GM19397 (cell line): ENCODE results near the gene KCNQ5.

Source experiments
- ATAC-seq: cut with Tn5 transposase; IDR thresholded peaks from one replicate; pipeline ENCODE4 v1.9.1; 2021; ENCODE audit warnings: mild to moderate bottlenecking, moderate library complexity; ENCODE audit not compliant: unreplicated experiment

KCNQ5 gene

DNA sequence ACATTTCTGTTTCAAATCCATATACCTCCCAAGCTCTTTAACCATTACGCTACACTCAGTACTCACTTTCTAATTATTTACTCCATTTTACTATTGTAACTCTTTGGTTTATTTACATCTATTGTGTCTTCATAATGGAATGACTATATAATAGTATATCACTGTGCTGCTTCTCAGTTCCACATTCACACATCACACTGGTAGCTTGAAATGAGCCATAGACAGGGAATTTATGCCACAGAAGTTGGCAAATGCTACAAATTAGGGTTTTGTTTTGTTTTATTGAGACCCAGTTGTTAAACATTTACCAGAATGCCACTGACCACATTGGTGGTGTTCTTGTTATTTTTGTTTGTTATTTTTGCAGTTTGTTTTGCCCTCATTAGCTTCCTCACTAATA lies 213.9 kb downstream of the KCNQ5 start:
- ATAC-seq: no peak

DNA sequence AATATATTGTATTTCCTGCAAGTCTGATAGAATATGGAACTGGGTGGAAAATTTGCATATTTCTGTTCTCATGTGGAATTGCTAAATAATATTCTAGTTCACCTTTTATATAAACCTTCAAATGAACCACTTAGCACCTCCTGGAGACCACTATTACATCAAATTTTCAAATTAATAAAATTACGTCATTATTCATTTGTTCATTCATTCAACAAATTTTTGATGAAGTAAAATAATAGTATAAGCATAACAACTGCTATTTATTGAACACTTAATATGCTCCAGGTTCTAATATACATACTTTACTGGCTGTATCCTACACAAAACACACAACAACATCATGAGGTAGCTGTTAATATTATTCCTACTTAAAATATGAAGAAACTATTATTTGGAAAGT lies 215.1 kb downstream of the KCNQ5 start:
- ATAC-seq: no peak

DNA sequence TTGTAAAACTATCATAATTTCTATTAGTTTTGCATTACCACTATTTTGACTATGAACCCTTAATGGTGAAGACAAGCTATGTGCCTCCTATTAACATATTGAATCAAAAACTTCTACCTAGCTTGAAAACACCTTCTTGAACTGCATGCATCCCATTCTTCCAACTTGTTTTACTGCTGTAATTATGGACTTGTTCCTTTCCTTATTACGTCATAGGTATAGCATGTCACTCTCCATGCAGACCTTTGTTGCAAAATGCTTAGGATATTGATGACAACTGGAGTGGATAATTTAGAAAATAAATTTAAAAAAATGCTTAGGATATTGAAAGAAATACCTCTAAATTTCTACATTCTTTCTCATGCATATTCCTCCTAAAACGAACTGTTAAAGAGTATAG lies 219.3 kb downstream of the KCNQ5 start:
- ATAC-seq: no peak

DNA sequence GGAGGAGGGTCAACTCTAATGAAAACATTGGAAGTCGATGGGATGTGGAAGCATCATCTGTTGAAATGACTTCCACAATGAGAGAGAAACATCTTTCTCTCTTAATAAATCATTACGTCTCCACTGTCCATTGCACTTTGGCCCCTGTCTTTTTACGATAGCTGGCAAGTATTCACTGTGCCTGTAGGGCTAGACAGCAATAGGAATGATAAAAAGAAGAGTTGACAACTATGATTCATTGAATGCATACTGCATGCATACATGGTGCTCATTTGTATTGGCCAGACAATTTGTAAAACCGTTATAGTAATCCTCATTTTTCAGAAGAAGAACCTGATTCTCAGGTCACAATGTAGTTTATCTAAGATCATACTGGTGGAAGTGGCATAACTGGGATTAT lies 220.3 kb downstream of the KCNQ5 start:
- ATAC-seq: no peak

DNA sequence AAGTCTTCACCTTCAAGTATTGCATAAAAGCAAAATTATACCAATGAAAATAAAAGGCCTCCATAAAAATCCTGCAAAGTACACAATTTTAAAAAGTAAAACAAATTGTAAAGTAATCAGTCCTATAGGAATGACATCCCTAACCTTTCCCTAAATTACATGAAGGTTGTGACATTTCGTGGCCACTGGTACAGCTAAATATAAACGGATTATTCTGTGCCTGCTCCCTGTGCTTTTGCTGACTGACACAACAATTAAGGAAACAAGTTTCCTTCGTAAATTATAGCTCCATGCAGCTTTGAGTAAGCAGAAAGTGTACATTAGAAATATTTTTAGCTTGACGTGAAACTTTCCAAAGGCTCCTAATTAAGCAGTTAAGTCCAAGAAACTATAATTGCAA lies 222.8 kb downstream of the KCNQ5 start:
- no peak for ATAC-seq

DNA sequence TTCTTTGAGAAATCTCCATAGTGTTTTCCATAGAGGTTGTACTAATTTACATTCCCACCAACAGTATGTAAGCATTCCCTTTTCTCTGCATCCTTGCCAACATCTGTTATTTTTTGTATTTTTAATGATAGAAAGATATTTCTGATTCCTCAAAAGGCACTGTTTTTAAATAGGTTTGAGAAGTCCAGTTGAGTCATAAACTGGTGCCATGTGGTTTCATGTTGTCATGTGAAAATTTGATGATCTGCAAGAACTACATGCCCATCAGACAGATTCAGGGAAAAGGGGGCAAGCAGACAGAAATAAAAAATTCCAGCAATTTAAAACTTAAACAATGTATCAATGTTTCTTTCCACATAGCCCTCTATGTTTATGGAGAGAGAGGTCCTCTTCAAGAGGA lies 227.5 kb downstream of the KCNQ5 start:
- no peak for ATAC-seq

DNA sequence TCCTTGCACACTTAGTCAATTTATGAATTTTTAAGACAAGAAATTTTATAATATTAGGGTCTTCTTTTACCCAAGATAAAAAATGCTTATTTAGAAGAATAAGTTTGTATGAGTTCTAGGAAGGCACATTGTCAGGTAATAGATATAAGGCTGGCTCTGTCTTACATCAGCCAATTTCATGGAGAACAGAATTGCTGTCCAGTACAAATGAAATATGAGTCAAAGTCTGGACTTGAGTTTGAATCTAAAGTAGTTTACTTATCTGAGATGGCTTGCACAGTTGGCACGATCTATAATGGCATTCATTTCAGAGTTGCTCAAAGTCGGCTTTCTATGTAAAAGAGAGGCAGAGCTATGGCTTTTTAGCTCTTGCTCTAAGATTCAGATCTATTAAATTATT lies 228.2 kb downstream of the KCNQ5 start:
- no peak for ATAC-seq

DNA sequence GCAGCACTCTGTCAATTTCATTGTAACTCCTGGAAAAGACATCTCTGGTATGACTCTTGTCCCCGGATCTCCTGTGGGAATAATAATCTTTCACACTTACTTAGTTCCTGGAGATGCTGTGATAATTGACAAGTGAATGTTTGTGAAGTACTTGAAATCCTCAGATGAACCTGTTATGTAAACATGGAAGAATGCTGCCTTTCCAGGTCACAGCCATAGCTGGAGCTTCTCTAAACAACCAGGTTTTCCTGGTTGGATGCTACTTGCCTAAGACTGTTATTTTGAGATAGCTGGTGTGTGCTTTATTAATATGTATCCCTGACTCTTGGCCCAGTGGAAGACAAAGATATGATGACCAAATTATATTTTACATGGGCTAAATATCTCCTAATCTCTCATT lies 228.6 kb downstream of the KCNQ5 start:
- ATAC-seq: no peak

DNA sequence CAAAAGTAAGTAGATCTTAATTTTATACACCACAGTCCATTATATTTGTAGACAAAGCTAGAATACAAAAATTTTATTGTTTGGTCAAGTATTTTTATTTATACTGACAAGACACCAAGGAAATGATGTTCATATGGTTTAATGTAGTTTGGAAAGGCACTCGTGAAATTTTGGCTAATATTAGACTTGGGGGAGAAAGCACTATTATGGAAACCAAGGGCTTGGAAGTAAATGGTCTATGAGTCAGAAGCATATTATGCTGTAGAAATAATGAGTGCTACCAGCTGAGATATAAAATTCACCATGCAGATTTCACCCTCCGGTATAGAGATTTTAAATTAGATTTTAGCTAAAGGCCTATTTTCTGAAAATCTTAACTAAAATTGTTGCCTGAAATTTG lies 233.6 kb downstream of the KCNQ5 start:
- ATAC-seq: no peak

DNA sequence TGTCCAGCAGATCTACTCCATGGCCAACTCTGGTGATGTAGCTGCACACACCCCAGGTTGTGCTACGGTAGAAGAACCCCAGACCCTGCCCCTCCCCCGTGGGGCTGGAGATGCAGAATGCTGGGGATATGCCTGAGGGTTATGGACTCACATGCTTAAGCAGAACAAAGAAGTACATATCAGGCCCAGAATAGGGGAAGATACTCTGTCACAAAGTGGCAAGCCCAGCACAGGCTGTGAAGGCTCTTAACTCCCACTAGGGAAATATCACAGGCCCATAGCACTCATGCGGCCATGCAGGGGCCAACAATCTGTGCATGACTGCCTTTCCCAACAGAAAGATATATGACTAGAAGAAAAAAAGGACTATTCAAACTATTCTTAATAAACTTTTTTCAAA lies 234.9 kb downstream of the KCNQ5 start:
- ATAC-seq: no peak

DNA sequence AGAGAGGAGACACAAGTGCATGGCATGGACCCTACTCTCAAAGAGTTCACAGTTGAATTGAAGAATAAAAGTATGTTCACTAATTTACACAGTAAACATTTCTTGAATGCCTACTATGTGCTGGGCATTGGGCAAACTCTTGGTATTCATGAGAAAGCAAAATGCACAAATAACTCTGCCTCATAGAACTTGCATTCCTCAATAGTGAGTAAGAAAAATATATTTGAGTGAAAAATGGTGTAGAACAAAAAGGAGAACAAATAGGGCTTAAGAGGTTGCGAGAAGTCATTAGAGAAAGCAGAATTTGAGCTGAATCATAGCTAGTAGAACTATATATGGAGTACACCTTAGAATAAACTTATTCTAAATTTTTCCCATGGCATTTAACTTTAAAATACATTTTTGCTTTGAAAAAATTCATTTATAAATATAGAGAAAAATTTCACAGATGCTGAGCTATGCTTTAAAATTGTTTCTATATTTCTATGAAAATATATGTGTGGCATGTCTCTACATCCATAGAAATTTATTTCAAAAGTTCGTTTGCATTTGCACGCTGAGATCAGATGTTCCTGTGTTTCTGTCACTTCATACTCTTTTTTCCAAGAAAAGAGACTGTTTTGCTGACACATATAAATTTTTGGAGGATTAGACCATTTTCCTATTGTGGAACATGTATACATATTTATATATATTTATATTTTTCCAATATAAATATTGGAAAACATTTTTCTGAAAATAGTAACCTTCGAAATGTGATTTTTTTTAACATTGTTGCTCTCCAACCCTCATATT lies 236.1 kb downstream of the KCNQ5 start:
- no peak for ATAC-seq

DNA sequence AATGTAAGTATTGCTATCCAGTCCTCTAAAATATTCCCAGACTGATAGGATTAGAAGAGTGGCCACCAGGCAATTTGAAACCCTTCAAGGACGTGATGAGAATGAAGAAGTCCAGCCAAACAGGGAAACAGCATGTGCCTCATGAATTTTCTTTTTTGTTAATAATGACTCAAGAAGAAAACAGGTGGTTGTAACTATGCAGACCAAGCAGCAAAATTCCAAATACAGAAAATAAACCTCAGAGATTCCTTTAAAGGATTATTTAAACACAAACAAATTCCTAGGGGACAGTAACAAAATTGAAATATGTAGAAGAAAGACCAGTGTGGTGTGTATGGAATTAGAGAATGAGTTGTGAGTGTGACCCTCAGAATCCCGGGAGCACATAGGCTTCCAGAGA lies 239.2 kb downstream of the KCNQ5 start:
- no peak for ATAC-seq

DNA sequence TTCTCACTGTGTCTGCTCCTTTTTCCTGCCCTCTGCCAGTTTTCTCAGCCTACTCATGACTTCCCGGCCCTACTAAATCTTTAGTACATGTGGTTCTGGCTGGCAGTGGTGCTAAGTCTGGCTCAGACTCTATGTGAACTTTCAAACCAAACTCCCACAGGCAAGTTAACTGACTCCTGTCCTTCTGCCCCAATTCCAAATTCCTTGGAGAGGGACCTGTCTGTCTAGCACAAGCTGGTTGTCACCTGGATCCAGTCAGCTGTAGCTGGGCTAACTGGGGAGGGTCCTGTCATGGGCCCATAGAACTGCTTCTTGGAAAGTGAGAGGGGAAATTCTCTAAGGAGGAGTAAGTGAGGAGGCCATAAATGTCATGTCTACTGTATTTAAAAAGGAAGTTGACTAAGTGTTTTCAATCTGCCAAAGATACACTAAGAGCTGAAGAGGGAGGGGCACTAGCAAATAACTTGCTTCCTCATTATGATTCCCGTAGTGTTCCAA lies 240.1 kb downstream of the KCNQ5 start:
- ATAC-seq: no peak

DNA sequence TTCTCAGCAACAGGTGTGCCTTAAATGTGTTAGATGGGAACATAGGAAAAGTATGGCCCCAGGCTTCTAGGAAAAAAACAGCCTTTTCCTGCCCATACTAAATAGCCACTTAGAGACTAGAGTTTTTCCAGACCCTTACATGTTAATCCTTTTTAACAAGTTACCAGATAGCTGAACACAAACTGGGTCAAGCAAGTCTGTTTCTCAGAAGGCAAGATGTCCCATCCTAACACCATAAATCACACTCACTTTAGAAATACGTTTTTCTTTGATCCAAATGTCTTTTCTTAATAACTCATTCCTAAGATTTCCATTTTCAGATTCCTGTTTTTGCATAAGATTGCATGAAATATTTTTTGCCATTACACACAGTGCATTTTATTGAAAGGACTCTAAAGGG lies 241.3 kb downstream of the KCNQ5 start:
- no peak for ATAC-seq

DNA sequence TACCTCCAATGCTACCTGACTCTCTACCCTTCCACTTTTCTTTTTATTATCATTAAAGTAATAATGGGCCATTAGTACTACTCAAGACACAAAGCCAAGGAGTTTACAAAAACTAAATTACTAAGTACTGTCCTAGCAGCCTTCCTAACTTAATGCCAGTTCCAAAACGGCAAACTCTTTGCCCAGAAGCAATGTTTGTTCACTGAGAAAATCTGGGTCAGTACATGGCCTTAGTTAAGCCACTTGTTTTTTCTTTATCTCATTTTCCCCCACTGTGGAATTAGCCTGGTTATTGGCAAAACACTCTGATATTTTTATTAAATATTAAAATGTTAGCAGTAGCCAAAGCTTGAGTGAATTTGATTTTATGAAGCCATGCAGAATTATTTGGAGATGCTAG lies 242.4 kb downstream of the KCNQ5 start:
- no peak for ATAC-seq

DNA sequence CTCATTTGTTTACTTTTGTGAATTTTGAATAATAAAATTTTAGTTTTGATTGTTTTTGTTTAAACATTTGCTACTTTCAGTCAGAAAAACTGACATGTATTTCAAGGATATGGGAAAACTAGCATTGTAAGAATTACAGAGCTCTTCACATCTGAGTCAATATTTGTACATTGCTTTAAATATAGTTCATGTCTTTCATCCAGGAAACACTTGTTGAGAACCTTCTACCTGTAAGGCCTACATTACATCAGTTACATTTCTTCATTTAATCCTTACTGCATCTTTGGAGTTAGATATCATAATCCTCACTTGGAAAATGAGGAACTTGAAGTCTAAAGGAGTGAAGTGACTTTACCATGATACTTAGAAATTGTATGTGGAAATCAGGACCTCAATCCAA lies 242.9 kb downstream of the KCNQ5 start:
- no peak for ATAC-seq

DNA sequence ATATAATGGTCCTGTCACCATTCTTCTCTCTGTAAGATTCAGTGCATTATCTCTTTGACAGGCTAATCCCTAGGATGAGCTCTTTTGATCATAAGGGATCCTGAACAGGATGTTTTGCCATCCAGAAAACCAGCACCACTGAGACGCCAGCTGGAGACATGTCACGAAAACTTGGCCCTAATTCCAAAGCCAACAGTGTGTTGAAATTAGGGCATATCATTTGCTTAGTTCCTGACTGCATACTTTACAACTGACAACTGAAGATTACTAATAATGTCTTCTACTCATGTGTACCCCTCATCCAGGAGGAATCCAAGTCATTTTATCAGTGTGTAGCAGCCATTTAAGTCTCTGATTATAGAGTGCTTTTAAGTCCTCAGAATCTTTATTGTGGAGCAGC lies 243.6 kb downstream of the KCNQ5 start:
- no peak for ATAC-seq

DNA sequence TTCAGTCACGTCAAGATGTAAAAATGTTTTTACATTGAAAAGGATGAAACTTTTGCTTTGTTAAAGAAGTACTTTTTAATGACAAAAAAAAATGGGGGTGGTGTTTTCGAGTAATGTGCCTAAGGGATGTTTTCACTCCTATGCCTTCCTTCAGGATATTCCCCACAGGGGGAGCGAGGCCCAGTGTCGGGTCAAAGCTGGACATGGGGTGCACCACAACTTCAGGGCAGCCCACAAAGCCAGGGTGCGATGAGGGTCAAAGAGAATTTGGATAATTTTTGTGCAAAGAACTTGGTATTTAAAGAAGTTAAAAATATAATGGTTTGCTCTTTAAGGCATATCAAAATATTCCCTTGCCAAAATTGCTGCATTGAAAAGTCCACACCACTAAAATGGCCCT lies 247.8 kb downstream of the KCNQ5 start:
- no peak for ATAC-seq

DNA sequence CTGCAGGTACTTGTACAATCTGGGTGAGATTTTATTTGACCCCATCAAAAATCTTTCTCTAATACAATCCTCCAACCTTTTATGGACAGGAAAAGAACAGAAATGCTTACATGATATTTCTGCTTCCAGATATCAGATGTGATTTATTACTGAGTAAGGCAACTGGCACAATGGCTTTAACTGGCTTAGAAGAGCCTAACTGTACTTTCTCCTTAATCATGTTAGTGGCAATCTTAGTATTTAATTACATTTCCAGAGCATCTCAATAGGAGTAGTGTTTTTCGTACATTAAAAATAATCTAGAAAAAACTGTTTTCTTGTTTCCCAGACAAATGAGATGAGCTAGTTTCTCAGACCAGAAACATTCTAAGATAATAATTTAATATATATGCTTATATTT lies 251.6 kb downstream of the KCNQ5 start:
- ATAC-seq: no peak

DNA sequence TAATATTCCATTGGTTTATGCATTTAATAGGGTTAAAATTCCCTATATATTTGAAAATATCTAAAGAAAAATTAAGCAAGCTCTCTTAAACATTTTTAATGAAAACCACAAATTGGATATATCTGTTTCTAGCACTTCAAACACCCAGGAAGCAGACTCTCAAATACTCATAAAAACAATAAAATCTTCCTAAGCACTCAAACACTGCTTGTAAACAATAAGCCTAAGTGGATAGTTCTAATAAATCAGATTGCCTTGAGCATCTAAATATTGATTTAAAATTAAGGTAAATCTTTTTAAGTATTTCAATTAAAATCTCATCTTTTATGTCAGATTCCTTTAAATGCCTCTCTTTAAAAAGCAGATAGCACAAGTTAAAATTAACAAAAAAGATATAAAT lies 254.4 kb downstream of the KCNQ5 start:
- no peak for ATAC-seq

DNA sequence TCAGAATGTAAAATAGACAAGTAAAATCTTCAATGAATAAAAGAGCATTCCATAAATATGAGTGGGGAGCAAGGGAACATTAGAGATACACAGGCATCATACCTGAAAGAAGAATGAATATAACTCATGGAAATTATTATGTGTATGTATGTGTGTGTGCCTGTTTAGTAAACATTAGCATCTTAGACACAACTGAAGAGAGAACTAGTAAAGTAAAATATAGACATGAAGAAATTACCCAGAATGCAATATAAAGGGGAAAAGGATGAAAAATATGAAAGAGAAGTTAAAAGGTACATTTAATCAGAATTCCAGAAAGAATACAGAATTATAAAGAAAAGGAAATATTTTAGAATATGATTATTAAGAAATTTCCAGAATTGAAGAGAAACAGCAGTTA lies 264.3 kb downstream of the KCNQ5 start:
- ATAC-seq: no peak

DNA sequence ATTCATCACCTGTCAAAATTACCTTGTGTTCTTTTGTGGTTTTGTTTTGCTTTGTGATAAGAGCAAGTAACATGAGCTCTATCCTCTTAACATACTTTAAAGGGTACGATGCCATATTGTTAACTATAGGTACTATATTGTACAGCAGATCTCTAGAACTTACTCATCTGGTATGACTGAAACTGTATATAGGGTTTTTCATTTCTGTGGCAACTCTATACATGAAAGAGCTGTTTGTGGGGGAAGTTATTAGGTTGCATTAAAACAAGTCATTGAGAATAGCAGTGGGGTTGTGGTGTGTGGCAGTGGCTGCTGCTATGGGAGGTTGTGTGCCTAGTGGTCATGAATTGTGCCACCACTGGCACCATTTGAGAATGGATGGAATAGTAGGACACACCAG lies 268.4 kb downstream of the KCNQ5 start:
- no peak for ATAC-seq

DNA sequence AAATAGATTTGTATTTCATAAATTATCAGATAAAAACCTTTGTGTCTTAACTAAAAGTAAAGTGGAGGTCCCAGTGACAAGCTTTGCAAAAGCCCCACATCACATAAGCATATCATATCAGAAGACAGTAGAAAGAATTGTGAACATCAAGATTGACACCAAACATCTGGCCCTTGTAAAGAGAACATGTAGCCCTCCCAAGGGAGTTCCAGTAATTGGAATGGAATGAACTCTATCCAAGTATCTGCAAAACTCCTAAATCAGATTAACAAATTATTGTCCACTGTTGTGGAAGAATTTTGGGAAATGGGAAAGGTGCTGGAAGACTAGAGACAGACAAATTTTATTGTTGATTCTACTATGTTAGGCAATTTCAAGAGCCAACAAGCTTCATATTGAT lies 268.8 kb downstream of the KCNQ5 start:
- ATAC-seq: no peak
